HG02938 (cell line): ENCODE results near the gene PRRT2.
"Not testable (repeated sequence)": the region's sequence is repeated elsewhere in the genome, so short reads cannot be mapped to it uniquely, and the experiment has no call there.

Experiments used
- ATAC-seq: cut with Tn5 transposase; IDR thresholded peaks from one replicate; pipeline ENCODE4 v1.9.1; 2021; ENCODE audit warnings: mild to moderate bottlenecking, moderate library complexity; ENCODE audit not compliant: unreplicated experiment

PRRT2 gene

DNA sequence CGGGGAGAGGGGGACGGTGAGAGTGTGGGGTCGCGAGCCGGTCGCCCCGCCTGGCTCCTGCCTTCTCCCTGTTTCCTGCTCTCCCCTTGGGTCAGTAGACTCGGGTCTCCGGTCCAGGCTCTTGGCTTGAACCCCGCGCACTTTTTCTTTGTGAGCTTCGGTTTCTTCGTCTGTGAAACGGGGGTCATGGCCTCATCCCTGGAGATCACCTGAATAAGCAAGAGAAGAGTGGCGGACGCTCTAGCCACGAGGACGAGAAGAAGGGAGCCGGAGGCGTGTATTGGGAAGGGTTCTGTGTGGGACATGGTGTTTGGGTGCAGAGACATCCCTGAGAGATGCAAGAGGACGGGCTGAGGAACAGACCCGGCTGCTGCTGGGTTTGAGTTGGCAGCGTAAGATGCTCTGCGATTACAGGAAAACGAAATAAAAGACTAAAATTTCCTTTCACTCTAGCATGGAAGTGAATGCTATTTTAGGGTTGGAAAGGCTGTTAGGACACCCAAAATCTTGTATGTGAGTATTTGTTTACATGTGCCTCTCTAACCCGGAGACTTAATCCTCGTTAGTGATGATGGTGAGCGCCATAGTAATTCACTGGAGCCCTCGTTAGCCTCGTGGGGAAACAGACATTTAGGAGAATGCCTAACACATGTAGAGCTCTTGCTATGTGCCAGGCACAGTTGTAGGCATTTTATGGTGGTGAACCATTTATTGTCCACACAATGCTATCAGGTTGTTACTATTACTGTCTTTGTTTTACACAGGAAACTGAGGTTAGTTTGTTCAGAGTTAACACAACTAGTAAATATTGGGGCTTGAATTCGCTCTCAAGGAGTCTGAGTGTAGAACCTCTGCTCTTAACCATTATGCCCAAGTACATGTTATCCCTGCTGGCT is 20.8 kb upstream of the PRRT2 start:
- ATAC-seq, result no peak

DNA sequence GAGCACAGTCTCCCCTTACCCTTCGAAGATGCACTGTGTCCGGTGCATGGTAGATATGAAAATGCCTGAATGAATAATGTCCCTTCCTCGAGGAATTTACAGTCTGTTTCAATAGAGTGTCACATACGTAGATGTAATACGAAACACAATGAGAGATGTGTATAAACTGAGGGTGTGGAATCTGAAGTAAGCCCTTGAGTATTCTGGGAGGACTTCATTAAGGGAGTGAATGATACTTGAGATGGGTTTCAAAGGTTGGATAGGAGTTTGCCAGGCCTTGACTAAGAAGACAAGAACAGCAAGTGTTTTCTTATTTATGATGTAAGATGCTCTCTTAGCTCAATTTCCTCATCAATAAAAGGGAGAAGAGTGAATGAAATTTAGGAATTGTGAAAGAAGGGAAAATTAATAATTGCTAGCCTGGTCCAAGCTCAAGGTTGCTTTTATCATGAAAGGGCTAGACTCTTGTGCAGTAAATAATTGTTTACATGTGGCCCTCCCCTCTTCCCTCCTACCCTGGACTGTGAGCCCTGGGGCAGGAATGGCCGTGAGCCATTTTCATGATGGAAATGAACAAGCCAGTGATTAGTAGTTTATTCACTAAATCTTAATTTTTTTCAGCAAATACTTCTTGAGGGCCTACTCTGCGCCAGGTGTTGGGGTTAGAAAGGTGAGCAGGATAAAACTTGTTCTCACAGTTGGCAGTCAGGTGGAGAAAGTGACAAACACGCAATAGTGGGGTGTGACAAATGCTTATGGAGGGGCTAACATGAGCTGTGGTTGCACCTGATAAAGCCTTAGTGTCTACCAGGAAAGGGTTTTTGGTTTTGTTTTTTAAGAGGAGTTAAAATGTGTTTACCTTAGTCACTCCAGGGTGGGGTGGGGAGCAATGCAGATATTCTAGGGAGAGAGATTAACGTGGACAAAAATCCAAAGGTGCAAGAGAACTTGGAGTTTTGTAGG is 19.9 kb upstream of the PRRT2 start:
- no peak for ATAC-seq

DNA sequence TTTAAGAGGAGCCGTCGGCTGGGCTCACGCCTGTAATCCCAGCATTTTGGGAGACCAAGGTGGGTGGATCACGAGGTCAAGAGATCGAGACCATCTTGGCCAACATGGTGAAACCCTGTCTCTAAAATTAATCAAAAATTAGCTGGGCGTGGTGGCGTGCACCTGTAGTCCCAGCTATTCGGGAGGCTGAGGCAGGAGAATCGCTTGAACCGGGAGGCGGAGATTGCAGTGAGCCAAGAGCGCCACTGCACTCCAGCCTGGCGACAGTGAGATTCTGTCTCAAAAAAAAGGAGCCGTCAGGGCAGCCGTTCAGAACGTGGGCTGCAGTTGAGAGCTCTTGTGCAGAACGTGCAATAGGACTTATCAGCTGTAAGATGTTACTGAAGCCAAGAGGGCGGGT is 18.8 kb upstream of the PRRT2 start:
- not testable (repeated sequence) for ATAC-seq

DNA sequence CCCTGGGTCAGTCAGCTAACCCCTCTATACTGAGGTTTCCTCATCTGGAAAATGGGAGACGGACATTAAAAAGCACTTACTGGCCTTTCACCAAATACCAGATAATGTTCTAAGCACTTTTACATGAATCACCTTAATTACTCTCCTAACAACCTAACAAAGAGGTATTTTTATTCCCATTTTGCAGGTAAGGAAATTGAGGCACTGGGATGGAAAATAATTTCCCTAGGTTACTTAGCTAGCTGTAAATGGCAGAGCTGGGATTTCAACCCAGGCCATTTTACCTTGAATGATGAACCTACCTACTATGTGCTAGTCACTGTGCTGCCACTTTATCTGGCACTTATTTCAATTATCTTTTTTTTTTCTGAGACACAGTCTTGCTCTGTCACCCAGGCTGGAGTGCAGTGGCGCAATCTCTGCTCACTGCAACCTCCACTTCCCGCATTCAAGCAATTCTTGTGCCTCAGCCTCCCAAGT is 17.7 kb upstream of the PRRT2 start:
- ATAC-seq, result no peak

DNA sequence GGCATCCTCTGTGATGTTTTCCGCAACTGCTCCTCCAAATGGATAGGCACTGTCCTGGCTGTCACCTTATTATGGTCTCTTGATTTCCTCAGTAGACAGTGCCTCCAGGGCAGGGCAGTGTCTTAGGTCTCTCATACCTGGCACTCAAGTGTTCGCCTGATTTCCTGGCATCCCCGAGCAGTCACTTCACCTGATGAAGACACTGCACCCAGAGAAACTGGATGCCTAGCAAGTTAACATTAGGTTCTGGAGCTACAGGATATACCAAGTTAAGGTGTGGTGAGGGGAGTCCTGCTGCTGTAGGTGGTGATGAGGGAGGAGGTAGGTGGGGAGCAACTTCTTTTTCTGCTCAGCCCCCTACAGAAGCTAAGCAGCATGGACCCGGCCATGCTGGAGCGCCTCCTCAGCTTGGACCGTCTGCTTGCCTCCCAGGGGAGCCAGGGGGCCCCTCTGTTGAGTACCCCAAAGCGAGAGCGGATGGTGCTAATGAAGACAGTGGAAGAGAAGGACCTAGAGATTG is 9.5 kb upstream of the PRRT2 start:
- ATAC-seq, result no peak

DNA sequence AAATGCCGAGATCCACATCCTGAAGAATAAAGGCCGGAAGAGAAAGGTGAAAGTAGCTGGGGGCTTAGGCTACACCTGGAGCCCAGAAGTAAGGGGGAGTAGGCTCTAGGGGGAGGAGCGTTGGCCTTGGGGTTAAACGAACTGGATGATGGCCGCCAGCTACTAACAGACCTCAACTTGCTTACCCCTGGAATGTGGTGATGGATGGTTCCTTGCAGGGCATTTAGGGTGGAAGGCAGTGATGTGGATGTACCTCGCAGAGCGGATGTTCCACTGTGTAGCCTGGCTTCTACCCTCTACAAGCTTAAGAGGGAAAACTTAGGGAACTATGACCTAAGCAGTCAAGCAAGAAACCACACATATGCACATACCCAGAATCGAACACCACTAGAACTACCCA is 8.0 kb upstream of the PRRT2 start:
- ATAC-seq, result no peak

DNA sequence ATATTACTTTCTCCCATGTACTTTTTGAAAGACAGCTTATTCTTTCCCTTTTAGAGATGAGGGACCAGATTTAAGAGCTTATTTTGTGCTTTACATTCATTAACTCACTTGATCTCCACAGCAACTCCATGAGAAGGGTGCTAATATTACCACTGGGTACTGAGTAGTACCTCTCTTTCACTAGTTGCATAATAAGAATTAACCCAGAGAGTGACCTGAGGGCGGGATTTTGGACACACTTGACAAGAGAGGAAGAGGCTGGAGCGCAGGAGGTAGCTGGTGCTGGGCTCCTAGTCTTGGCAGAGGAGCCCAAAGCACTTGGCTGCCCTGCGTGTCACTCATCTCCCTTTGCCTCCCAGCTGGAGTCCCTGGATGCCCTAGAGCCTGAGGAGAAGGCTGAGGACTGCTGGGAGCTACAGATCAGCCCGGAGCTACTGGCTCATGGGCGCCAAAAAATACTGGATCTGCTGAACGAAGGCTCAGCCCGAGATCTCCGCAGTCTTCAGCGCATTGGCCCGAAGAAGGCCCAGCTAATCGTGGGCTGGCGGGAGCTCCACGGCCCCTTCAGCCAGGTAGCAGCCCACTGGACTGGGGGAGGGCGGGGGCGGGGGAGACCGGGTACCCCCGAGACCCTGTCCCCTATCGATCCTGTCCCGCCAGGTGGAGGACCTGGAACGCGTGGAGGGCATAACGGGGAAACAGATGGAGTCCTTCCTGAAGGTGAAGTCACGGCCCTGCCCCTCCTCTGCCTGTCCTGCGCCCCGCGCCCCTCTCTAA is 7.3 kb upstream of the PRRT2 start:
- ATAC-seq, result no peak

DNA sequence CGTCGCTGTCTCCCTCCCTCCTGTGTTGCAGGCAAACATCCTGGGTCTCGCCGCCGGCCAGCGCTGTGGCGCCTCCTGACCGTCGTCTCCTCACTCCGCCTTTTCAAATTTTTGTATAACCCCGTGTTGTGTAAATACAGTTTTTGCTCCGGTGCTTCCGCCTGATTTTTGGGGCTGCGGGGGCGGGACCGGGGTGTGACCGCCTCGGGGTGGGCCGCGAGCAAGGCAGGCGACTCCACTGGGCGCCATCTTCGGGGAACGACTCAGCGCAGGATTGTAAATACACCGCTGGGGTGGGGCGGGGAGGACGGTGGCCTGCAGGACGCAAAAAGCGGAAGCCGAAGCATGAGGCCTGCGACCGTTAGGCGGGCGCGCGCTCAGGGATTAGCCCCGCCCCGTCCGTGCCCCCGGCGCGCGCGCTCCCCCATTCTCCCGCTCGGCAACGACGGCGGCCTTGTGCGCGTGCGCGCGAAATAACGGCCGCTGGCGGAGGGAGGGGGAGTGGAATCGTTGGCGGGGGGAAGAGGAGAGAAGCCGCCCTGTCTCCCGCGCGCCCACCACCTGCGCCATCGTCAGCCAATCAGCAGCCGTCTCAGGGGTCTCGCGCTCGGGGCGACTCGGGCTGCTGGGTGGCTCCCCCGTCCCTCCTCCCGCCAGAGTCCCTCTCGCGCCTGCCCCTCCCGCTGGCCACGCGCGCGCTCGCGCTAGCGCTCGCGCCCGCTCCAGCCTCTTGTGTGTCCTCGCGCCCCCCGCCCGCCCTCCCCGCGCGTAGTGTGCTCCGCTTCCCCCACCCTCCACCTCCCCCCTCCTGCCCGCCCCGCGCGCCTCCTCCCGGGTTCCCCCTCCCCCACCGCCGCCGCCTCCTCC is 6.5 kb upstream of the PRRT2 start:
- peak; percentile 60 for ATAC-seq

DNA sequence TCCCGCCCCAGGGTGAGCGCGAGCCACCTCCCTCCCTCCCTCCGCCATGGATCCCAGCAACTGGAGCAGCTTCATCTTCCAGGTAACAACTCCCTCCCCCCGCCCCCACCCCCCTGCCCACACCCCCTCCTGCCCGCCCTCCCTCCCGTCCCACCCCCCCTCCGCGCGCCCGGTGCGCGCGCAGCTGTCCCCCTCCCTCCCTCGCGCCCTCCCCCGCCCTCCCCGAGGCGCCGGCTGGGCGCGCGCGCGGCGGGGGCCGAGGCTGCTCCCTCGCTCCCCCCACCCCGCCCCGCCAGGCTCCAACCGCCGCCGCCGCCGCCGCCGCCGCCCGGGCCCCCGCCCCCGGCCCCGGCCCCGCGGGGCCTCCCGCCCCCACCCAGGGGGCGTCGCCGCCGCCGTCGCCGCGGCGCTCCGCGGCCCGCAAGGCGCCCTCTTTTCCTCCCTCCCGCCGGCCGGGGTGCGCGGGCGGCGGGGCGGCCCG is 5.9 kb upstream of the PRRT2 start, which contains the start of gene MAZ:
Gene MAZ (plus strand): TSS at position 431 of the 481 bp plus-strand sequence. CDS start 173 bp downstream, outside the sequence.
- no peak for ATAC-seq

DNA sequence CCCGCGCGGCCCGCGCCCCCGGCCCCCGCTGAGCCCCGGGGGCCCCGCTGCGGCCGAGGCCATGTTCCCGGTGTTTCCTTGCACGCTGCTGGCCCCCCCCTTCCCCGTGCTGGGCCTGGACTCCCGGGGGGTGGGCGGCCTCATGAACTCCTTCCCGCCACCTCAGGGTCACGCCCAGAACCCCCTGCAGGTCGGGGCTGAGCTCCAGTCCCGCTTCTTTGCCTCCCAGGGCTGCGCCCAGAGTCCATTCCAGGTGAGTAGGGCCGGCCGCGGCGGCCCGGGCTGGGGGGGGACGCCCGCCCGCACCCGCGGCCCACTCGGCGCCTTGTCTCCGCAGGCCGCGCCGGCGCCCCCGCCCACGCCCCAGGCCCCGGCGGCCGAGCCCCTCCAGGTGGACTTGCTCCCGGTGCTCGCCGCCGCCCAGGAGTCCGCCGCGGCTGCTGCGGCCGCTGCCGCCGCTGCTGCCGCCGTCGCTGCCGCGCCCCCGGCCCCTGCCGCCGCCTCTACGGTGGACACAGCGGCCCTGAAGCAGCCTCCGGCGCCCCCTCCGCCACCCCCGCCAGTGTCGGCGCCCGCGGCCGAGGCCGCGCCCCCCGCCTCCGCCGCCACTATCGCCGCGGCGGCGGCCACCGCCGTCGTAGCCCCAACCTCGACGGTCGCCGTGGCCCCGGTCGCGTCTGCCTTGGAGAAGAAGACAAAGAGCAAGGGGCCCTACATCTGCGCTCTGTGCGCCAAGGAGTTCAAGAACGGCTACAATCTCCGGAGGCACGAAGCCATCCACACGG is 5.2 kb upstream of the PRRT2 start:
- no peak for ATAC-seq

DNA sequence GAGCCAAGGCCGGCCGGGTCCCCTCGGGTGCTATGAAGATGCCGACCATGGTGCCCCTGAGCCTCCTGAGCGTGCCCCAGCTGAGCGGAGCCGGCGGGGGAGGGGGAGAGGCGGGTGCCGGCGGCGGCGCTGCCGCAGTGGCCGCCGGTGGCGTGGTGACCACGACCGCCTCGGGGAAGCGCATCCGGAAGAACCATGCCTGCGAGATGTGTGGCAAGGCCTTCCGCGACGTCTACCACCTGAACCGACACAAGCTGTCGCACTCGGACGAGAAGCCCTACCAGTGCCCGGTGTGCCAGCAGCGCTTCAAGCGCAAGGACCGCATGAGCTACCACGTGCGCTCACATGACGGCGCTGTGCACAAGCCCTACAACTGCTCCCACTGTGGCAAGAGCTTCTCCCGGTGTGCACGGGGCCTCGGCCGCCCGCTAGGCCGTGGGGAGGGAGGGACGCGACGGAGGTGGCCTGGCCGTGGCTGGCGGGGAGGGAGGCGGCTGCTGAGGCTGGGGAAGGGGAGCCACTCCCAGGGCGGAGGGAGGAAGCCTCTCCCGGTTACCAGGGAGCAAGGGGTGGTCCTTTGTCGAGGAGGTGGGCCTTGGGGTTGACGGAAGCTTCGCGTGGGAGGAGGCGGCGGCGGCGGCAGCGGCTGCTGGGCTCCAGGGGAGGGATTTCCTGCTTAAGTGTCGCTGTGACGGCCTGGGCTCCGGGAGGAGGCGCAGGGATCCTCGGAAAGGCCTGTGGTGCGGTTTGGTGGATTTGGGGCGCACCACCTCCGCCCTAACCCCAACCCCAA is 4.4 kb upstream of the PRRT2 start:
- ATAC-seq, result no peak

DNA sequence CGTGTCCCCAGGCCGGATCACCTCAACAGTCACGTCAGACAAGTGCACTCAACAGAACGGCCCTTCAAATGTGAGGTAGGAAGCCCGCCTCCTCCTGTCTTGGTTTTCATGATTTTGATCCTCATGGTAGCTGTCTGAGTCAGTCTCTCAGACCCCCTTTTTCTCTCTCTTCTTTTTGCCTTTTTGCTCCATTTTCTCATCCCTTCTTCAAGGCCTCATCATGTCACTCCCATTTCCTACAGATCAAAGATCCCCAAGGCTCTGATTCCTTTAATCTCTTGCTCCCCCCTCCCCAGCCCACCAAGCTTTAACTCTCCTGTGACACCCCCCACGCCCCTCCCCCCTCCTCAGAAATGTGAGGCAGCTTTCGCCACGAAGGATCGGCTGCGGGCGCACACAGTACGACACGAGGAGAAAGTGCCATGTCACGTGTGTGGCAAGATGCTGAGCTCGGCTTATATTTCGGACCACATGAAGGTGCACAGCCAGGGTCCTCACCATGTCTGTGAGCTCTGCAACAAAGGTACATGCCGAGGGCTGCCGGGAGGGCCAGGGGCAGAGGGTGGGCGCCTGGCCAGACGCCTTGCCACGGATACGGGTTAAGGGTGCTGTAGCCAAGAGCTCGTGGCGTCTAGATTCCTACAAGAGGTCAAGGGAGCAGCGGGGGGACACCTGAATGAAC is 3.6 kb upstream of the PRRT2 start:
- no peak for ATAC-seq

DNA sequence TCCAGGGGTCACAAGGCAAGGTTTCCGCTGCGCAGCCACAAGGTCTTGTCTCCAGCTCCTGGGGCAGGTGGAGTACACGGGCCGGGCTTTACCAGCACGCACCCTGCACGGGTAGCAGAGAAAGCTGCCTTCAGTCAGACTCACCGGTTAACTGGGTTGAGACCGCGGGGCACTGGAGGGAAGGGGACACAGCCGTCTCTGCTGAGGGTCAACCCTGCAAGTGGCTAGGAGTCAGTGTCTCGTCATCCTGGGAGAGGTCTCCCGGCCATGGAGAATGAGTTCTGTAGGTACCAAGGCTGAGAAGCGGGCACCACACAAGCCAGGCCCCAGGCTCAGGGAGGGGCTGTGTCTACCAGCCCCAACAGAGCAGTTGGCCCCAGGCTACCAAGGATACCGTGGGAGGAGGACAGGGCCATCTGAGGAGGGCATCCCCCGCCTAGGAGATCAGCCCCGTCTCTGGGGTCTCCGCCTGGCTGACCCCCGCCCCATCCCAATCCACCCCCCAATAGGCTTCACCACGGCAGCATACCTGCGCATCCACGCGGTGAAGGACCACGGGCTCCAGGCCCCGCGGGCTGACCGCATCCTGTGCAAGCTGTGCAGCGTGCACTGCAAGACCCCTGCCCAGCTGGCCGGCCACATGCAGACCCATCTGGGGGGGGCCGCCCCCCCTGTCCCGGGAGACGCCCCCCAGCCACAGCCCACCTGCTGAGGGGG is 2.8 kb upstream of the PRRT2 start:
- ATAC-seq, result no peak

DNA sequence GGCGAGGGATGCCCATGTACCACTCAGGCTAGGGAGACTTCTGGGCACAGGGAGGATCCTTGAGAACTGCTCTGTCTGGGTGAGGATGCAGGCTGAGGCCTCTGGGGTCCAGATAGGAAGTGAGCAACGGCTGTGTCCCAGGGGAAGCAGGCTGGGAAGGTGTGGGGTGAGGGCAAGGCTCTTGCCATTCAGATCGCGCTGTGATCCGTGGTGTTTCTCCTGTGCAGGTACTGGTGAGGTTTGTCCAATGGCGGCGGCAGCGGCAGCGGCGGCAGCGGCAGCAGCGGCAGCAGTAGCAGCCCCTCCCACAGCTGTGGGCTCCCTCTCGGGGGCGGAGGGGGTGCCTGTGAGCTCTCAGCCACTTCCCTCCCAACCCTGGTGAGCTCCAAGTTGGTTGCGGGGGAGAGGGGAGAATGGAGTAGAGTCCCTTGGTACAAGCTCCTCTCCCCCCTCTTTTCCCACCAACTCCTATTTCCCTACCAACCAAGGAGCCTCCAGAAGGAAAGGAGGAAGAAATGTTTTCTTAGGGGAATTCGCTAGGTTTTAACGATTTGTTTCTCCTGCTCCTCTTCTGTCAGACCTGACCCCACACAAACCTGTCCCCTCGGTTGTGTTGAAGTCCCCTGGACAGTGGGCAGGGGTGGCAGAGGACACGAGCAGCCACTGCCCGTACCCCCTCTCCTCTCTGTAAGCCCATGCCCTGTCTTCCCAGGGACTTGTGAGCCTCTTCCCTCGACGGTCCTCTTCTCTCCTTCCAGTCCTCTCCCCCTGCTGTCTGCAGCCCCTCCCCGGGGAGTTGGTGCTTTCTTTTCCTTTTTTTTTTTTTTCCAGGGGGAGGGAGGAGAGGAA is 1.9 kb upstream of the PRRT2 start:
- ATAC-seq, result no peak

DNA sequence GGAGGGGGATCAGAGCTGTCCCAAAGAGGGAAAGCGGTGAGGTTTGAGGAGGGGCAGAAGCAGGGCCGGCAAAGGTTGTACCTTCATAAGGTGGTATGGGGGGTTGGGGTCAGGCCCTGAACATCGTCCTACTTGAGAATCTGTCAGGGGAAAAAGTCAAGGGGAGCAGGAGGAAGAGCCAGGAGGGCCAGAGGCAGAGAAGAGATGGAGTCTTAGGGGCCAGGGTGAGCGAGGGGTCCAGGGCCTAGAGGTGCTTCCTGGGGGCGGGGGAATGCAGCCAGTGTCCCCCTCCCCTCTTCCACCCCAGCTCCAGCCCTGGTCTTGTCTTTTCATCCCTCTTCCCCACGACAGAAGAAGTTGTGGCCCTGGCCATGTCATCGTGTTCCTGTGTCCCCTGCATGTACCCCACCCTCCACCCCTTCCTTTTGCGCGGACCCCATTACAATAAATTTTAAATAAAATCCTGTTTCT is 1.3 kb upstream of the PRRT2 start:
- ATAC-seq, result no peak
